ENCODE measurements around the gene IPMK.
"Not testable (repeated sequence)": the region's sequence is repeated elsewhere in the genome, so short reads cannot be mapped to it uniquely, and the experiment has no call there.

The IPMK gene

DNA sequence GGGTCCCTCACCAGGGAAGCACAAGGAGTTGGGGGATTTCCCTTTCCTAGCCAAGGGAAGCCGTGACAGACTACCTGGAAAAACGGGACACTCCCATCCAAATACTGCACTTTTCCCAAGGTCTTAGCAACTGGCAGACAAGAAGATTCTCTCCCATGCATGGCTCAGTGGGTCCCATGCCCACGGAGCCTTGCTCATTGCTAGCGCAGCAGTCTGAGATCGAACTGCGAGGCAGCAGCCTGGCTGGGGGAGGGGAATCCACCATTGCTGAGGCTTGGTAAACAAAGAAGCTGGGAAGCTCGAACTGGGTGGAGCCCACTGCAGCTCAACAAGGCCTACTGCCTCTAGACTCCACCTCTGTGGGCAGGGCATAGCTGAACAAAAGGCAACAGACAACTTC, 37.8 kb downstream of the IPMK start:
- in situ Hi-C loops (cut with HindIII; ENCODE audit: low sequenced_read_pairs), result not testable (repeated sequence)

DNA sequence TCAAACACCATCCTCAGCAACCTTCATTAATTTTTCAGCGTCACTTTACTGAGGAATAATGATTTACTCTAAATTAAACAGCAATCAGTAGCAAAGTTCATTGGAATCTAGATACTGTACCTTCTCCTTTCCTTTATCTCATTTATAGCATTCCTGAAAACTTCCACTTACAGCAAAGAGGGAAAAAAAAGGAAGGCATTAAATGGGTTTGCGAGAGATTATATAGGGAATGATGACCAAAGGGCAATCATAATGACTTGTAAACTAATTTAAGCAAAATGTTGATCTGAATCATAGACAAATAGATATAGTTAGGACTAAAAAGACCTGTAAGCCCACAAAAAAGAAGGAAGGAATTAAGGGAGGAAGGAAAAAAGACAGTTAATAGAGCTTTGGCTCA, 42.0 kb downstream of the IPMK start:
- in situ Hi-C loops (cut with HindIII; ENCODE audit: low sequenced_read_pairs), result no loop called here

- in situ Hi-C loops (cut with HindIII; ENCODE audit: low sequenced_read_pairs), result no loop called here
Observed at GRCh38 chr10:58220769-58221451, 46.8 kb downstream of the IPMK start.

DNA sequence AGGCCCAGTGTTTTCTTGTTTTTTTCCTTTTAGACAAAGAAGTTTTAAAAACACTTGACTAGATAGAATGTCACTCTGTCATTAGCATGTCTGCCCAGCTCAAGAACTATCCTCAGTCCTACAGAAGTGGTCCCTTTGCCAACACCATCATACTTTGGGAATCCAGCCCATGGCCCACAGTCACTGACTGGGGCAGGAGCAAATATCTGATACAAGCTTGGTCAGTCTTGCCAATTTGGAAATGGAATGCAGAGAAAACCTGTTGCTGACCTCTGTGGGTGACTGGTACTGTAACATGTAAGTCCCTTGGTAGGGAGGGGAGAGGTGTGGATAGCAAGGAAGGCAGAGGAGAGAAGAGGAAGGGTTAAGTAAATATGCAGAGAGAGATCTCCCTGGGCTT, 47.8 kb downstream of the IPMK start:
- in situ Hi-C loops (cut with HindIII; ENCODE audit: low sequenced_read_pairs), result no loop called here

- in situ Hi-C loops (cut with HindIII; ENCODE audit: low sequenced_read_pairs), result no loop called here
Observed at GRCh38 chr10:58217612-58218011, 50.1 kb downstream of the IPMK start.

GRCh38 chr10:58212622-58213021, 55.1 kb downstream of the IPMK start:
- in situ Hi-C loops (cut with HindIII; ENCODE audit: low sequenced_read_pairs), result no loop called here

DNA sequence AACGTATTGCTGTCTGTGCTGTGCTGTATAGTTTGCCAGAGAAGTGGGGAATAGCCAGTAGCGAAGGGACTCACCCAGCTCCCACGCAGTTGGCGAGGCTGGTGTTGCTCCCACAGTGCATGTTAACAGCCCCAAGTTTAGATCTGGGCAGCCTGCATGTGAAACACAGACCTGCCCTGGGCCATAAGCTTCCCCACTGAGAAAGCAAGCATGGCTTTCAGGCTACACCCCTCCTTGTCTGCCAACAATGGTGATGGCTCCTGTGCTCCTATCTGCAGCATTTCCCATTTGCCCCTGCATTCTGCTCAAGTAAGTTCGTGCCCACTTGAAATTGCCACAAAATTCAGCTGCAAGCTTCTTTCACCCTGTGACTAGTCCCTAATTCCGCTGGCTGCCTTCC, 57.5 kb downstream of the IPMK start:
- in situ Hi-C loops (cut with HindIII; ENCODE audit: low sequenced_read_pairs), result no loop called here

GRCh38 chr10:58209669-58210068, 58.0 kb downstream of the IPMK start:
- in situ Hi-C loops (cut with HindIII; ENCODE audit: low sequenced_read_pairs), result no loop called here

GRCh38 chr10:58206251-58206650, 61.4 kb downstream of the IPMK start:
- in situ Hi-C loops (cut with HindIII; ENCODE audit: low sequenced_read_pairs), result no loop called here

- in situ Hi-C loops (cut with HindIII; ENCODE audit: low sequenced_read_pairs), result no loop called here
Observed at GRCh38 chr10:58201704-58202103, 66.0 kb downstream of the IPMK start.

- in situ Hi-C loops (cut with HindIII; ENCODE audit: low sequenced_read_pairs), result no loop called here
Observed at GRCh38 chr10:58189269-58189668, 78.4 kb downstream of the IPMK start.

- in situ Hi-C loops (cut with HindIII; ENCODE audit: low sequenced_read_pairs), result no loop called here
Observed at GRCh38 chr10:58184120-58184670, 83.5 kb downstream of the IPMK start.

- in situ Hi-C loops (cut with HindIII; ENCODE audit: low sequenced_read_pairs), result no loop called here
Observed at GRCh38 chr10:58180666-58181065, 87.0 kb downstream of the IPMK start.

GRCh38 chr10:58179238-58179637, 88.5 kb downstream of the IPMK start:
- in situ Hi-C loops (cut with HindIII; ENCODE audit: low sequenced_read_pairs), result no loop called here

DNA sequence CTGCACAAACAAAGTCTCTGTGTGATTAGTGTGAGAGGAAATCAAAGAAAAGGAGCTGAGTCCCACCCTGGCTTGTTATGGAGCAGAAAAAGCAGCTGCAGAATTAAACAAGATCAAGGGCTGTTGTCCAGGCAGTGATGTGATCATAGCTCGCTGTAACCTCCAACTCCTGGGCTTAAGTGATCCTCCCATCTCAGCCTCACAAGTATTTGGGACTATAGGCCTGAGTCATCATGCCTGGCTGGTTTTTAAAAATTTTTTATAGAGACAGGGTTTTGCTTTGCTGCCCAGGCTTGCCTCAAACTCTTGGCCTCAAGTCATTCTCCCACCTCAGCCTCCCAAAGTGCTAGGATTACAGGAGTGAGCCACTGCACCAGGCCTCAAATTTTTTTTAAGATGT, 88.9 kb downstream of the IPMK start:
- in situ Hi-C loops (cut with HindIII; ENCODE audit: low sequenced_read_pairs), result no loop called here

DNA sequence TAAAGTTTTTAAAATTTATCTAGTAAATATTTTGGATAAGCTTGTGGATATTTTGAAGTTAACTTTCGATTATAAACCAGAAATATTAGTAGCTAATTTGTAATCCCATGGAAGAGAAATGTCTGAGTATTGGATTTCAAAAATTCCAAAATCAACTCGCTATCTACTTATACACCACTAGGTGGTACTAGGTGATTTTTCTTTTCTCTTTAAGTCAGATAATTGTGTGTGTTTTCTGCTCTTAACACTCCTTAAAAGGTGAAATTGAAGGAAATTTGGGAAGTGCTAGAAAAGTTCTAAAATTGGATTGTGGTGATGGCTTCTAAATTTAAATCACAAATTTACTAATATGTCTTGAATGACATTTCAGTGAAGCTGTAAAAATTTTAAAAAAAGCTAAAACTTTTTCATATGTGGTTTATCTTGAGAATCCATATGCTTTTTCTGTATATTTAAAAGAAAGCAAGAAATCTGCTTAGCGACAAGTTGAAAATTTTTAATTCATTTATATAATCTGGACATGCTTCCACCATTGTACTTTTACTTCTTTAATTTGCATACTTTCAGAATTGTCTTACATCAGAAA, 90.2 kb downstream of the IPMK start:
- in situ Hi-C loops (cut with HindIII; ENCODE audit: low sequenced_read_pairs), result no loop called here

DNA sequence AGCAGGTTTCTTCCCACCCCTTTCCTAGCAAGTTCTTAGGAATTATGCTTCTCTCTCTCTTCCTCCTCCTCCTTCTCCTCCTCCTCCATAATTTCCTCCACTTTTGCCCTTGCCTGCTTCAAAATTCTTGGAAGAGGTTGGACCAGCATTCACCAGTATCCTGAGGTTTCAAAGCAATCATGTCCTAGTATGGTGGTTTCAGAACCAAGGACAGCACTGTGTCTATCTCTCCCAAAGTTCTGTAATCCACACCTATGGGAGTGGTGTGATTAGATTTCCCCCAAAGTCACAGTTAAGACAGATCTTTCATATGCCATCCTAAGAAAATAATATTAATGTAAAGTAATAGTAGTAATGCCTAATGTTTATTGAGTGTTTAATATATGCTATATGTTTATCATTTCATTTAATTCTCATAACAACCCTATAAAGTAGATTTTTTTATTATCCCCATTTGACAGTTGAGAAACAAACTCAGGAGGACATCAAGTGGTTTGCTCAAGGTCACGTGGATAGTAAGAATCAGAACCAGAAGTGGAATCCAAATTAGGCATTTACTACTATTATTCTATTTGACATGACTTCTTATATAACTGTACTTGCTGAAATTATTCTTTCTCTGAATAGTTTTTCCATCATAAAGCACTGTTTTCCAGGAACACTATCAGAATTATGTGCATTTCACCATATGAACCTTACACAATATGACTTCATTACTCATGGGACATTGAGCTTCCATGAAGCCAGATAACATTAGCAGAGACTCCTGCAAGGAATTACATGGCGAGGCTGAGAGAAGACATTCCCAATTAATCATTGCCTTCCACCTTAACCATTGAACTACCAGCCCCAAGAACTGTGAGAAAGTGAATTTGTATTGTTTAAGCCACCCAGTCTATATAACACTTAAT, 91.4 kb downstream of the IPMK start:
- in situ Hi-C loops (cut with HindIII; ENCODE audit: low sequenced_read_pairs), result no loop called here

GRCh38 chr10:58174831-58175230, 92.9 kb downstream of the IPMK start:
- in situ Hi-C loops (cut with HindIII; ENCODE audit: low sequenced_read_pairs), result no loop called here

- in situ Hi-C loops (cut with HindIII; ENCODE audit: low sequenced_read_pairs), result no loop called here
Observed at GRCh38 chr10:58173391-58173790, 94.3 kb downstream of the IPMK start.

DNA sequence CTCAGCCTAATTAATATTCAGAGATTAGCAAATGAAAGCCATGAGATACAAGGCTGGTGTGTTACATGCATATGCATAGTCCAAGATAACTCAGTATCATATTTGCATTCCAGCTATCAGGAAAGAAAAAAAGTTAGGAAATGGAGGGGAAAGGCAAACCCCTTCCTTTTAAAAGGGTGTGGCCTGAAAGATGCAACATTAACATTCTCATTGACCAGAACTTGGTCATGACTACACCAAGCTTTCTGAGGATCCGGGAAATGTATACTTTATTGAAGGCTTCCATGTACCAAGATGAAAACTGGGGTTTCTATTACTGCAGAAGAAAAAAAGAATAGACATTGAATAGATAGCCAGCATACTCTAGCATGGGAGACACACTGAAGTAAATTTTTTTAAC, 96.5 kb downstream of the IPMK start:
- in situ Hi-C loops (cut with HindIII; ENCODE audit: low sequenced_read_pairs), result no loop called here

GRCh38 chr10:58164517-58164916, 103.2 kb downstream of the IPMK start:
- in situ Hi-C loops (cut with HindIII; ENCODE audit: low sequenced_read_pairs), result no loop called here

DNA sequence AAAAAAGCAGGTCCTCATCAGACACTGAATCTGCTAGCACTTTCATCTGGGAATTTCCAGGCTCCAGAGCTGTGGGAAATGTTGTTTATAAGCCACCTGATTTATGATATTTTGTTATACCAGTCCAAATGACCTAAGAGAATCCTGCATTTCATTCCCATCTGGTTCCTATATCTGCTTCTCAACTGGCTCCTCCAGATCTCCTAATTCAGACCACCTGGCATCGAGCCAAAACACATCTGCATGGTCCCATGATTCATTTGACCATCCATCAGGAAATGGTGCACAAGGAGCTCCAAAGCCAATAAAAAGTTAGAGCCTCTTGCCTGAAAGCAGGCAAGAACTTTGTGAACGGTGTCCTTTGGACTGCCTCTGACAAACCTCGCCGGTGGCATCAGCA, 108.9 kb downstream of the IPMK start:
- in situ Hi-C loops (cut with HindIII; ENCODE audit: low sequenced_read_pairs), result no loop called here
